NB4 (cell line): Measurements from ENCODE around the gene HNRNPR.

Experiments
- MYC ChIP-seq: IDR thresholded peaks from 2 replicates; pipeline ENCODE4 v1.6.1; 2011; ENCODE audit warnings: low read depth, low read length
- TF ChIP-seq, protein P1 (sequence below): IDR thresholded peaks from one replicate; pipeline ENCODE4 v1.5.1; 2012; ENCODE audit warnings: low read depth, low read length

- no peak for TF ChIP-seq MYC
- TF ChIP-seq, protein P1, sequence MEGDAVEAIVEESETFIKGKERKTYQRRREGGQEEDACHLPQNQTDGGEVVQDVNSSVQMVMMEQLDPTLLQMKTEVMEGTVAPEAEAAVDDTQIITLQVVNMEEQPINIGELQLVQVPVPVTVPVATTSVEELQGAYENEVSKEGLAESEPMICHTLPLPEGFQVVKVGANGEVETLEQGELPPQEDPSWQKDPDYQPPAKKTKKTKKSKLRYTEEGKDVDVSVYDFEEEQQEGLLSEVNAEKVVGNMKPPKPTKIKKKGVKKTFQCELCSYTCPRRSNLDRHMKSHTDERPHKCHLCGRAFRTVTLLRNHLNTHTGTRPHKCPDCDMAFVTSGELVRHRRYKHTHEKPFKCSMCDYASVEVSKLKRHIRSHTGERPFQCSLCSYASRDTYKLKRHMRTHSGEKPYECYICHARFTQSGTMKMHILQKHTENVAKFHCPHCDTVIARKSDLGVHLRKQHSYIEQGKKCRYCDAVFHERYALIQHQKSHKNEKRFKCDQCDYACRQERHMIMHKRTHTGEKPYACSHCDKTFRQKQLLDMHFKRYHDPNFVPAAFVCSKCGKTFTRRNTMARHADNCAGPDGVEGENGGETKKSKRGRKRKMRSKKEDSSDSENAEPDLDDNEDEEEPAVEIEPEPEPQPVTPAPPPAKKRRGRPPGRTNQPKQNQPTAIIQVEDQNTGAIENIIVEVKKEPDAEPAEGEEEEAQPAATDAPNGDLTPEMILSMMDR = no peak
Observed at GRCh38 chr1:23370709-23371584, 26.9 kb upstream of the HNRNPR start.
